Measurements from ENCODE around the gene EP400. TPM values are rescaled to one million over a fixed set of nuclear protein-coding genes. Genes with fewer than 3 reads are reported as not detected.

Gene EP400
- total and polyA plus RNA-seq, 2 of the 8 experiments (the other 6 are each of a cell fraction or from before 2014, with no cell fraction given), result 13.1 to 69.7 TPM

- H3K18ac ChIP-seq (ENCODE audit: extremely low read depth, low read length), result no peak overlapping the region
- no peak for FAIRE-seq
Observed at GRCh38 chr12:131979606-131980005, 29.9 kb downstream of the EP400 start.

More at GRCh38 chr12:131979606-131980005, 29.9 kb downstream of the EP400 start:
- Histone ChIP-seq H3K4me3 (ENCODE audit: extremely low read depth in 1 of 4, insufficient read depth in 2 of 4, low read depth in 3 of 4, low read length in 4 of 4) (no peak overlapping the region), H3K4me1 (replicated peaks in 1 of 4; ENCODE audit: control insufficient read depth in 3 of 4, insufficient read depth in 4 of 4, low read length in 3 of 4) (no peaks in the 10 kb centered on the region), H3K4ac (replicated peaks; ENCODE audit: insufficient read length, low read depth, low read length) (no peak overlapping the region), H3K79me2 (ENCODE audit: control insufficient read depth in 1 of 2, insufficient read depth in 2 of 2, low read length in 2 of 2) (peaks cover 0 to 34% of the 10 kb centered on the region in 2 experiments; a peak in 3 of 4 replicates), H3K27ac (ENCODE audit: low read depth, low read length) (no peak overlapping the region), H2BK15ac (ENCODE audit: low read length) (no peak overlapping the region), H3K9me3 (ENCODE audit: insufficient read depth in 2 of 2, low read depth in 1 of 2, low read length in 1 of 2) (no peaks in the 10 kb centered on the region), H3K4me2 (ENCODE audit: insufficient read depth in 1 of 2, low read depth in 2 of 2, low read length in 2 of 2) (no peak overlapping the region), H4K91ac (replicated peaks; ENCODE audit: insufficient read length, low read length) (no peak overlapping the region), H3K27me3 (replicated peaks in 1 of 4; ENCODE audit: control insufficient read depth in 3 of 4, extremely low read depth in 1 of 4, insufficient read depth in 3 of 4, low read length in 3 of 4) (no peaks in the 10 kb centered on the region), H3K23me2 (ENCODE audit: low read depth, low read length) (no peaks in the 10 kb centered on the region), H3K23ac (ENCODE audit: insufficient read length) (no peak overlapping the region), H3K9ac (replicated peaks in 1 of 4; ENCODE audit: extremely low read depth in 1 of 4, low read depth in 3 of 4, low read length in 3 of 4) (no peak overlapping the region), H2AFZ (ENCODE audit: low read length) (no peak overlapping the region), H2BK12ac (ENCODE audit: low read depth, low read length) (no peak overlapping the region), H4K5ac (ENCODE audit: insufficient read length, low read depth, low read length) (no peak overlapping the region), H3K36me3 (ENCODE audit: control insufficient read depth in 2 of 4, insufficient read depth in 4 of 4, low read length in 3 of 4) (peaks cover 2 to 31% (median 9%) of the 10 kb centered on the region in 4 experiments; a peak in 4 of 8 replicates), H2BK5ac (ENCODE audit: low read depth, low read length) (no peak overlapping the region), H3K79me1 (ENCODE audit: low read depth, low read length) (peaks cover 2% of the 10 kb centered on the region), H2BK20ac (ENCODE audit: low read length) (no peak overlapping the region), H3K56ac (replicated peaks; ENCODE audit: insufficient read length, low read depth, low read length) (no peak overlapping the region), H2AK5ac (ENCODE audit: low read depth, low read length) (no peak overlapping the region), H4K8ac (ENCODE audit: extremely low read depth, insufficient read depth, low read length) (no peak overlapping the region), H2BK120ac (replicated peaks; ENCODE audit: low read depth, low read length) (no peak overlapping the region), H4K20me1 (replicated peaks in 1 of 2; ENCODE audit: control insufficient read depth in 1 of 2, insufficient read depth in 2 of 2, low read length in 2 of 2) (no peaks in the 10 kb centered on the region), H3K14ac (ENCODE audit: insufficient read length) (no peak overlapping the region)
- ChIA-PET POLR2A (ENCODE audit: partially characterized antibody) (no interaction called here), CTCF (ENCODE audit: partially characterized antibody) (interaction anchor here (0.8 to 1.4 kb wide), 2 partner anchors 22 to 49 kb away, joined by 3 read pairs; no protein-coding TSS in a partner anchor)
- no peak for TF ChIP-seq CBX5 (IDR thresholded peaks at IDR 0.05; ENCODE audit: low read depth, low read length)
- TF ChIP-seq MAFK (IDR thresholded peaks at IDR 0.05; ENCODE audit: low read depth, low read length), result no peak
- no peak for TF ChIP-seq ZNF274 (IDR thresholded peaks at IDR 0.05; ENCODE audit: borderline replicate concordance, extremely low read depth, low read length)
- no peak for TF ChIP-seq TAF7 (optimal IDR thresholded peaks at IDR 0.05; ENCODE audit: borderline replicate concordance, low read depth, low read length)
- no peak for TF ChIP-seq EP300 (IDR thresholded peaks at IDR 0.05; ENCODE audit: borderline replicate concordance in 1 of 2, low read depth in 2 of 2, low read length in 2 of 2)
- TF ChIP-seq MAX (IDR thresholded peaks at IDR 0.05), result no peak
- TF ChIP-seq NRF1 (IDR thresholded peaks at IDR 0.05; ENCODE audit: low read depth, low read length), result no peak
- TF ChIP-seq TAF1 (IDR thresholded peaks at IDR 0.05; ENCODE audit: low read depth, low read length), result no peak
- no peak for TF ChIP-seq SP2 (IDR thresholded peaks at IDR 0.05; ENCODE audit: low read length)
- no peak for TF ChIP-seq RBBP5 (IDR thresholded peaks at IDR 0.05; ENCODE audit: borderline replicate concordance, low read depth, low read length)
- TF ChIP-seq CHD1 (IDR thresholded peaks at IDR 0.05; ENCODE audit: low read depth, low read length), result no peak
- 89 to 100% methylated on average over 1 to 12 of the region's 12 CpGs for WGBS, 2 experiments (ENCODE audit: extremely low coverage in 1 of 2, insufficient coverage in 1 of 2, insufficient read length in 1 of 2, insufficient replicate concordance in 2 of 2, low coverage in 1 of 2, low lambda C conversion rate in 2 of 2, missing lambda C conversion rate in 1 of 2)
- no peak for DNase-seq (ENCODE audit: low read depth in 1 of 2, low spot score in 2 of 2)

Data from H1 (cell line).